ENCODE data around the gene SOX8.
"Not testable (repeated sequence)": the region's sequence is repeated elsewhere in the genome, so short reads cannot be mapped to it uniquely, and the experiment has no call there.

Gene SOX8

DNA sequence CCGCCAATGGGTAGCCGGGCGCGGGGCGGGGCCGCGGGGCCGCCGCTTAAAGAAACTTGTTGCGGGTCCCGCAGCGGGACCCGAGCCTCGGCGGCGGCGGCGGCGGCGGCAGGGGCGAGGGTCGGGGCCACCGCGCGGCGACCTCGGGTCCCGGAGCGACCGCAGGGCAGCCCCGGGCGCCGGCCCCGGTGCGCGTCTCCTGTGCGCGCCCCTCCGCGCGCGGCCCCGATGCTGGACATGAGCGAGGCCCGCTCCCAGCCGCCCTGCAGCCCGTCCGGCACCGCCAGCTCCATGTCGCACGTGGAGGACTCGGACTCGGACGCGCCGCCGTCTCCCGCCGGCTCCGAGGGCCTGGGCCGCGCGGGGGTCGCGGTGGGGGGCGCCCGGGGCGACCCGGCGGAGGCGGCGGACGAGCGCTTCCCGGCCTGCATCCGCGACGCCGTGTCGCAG is at the start of gene SOX8:
Gene SOX8 (plus strand): TSS at position 76 of the 450 bp plus-strand sequence. CDS start 153 bp downstream, at position 229.
- no peak for DNase-seq (ENCODE audit: low spot score)

DNA sequence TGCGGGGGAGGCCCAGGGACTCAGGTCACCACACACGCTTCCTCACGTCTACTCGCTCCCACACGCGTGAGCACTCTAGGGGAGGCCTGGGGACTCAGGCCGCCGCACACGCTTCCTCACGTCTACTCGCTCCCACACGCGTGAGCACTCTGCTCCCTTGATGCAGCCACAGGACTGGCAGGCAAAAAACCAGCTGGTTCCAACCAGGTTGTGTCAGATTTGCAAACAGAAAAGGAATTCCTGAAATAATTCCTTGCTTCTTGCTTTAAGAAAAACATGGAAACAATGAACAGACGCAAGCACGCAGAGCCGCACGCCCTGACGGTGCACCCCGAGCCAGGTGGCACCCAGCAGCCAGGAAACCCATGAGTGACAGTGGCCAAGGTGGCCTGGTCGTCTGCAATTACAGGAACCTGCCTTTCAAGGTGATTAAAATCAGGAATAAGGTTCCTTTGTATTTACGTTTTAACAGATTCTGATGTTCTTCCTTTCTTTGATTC is 48.7 kb upstream of the SOX8 start:
- no peak for DNase-seq (ENCODE audit: low spot score)

- no peak for DNase-seq (ENCODE audit: low spot score)
Observed at GRCh38 chr16:933581-933980, 48.0 kb upstream of the SOX8 start.

DNA sequence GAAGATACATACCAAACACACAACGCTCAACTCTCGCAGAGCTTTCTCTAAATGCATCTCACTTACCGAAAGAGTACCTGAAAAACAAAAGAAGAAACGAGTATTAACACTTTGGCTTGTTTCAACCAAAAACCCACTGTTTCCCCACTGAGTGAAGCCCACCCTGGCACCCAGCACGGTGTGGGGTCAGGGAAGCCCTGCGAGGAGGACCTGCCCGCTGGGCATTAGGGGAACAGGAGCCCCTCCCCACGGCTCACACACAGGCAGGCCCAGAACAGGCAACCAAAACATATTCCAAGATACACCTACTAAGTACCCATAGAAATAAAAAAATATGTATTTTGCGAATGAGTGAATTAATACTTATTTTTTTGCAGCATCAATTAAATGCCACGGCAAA is 47.4 kb upstream of the SOX8 start:
- DNase-seq (ENCODE audit: low spot score): no peak

- DNase-seq (ENCODE audit: low spot score): no peak
Observed at GRCh38 chr16:935684-936083, 45.9 kb upstream of the SOX8 start.

GRCh38 chr16:937311-937710 is 44.3 kb upstream of the SOX8 start:
- no peak for DNase-seq (ENCODE audit: low spot score)

DNA sequence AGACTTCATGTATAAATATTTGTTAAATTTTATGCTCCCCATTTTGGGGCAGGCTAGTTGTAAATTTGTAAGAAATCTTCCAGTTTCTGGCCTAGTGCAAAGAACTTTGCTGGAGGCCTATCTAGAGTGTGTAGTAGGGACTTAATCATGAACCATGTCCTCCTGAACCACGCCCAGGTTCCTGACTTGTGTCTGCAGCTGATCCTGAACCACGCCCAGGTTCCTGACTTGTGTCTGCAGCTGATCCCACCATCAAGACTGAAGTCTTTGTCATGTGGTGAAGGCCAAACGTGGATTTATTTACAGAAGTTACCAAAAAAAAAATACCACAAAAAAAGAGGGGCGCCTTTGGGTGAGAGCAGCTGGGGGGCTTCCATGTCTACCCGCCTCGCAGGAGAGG is 43.8 kb upstream of the SOX8 start:
- DNase-seq (ENCODE audit: low spot score): no peak

GRCh38 chr16:938136-938535 is 43.4 kb upstream of the SOX8 start:
- no peak for DNase-seq (ENCODE audit: low spot score)

DNA sequence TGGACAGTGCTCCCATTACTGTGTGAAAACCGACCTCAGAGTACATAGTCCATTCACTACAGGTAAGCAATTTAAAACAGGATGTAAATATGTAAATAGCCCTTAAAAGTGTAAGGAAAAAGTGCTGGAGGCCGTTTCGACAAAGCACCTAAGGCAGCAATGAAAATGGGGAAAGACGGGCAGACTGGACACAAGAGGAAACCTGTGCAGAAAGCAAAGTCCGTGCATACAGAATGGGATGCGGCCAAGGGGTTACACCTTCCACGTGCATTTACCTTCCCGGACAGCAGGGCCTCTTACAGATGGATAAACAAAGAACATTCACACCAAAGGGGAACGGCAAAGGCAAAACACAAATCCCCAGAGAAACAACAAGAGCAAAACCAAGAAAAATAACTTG is 42.8 kb upstream of the SOX8 start:
- no peak for DNase-seq (ENCODE audit: low spot score)

GRCh38 chr16:939311-939710 is 42.3 kb upstream of the SOX8 start:
- DNase-seq (ENCODE audit: low spot score): no peak

GRCh38 chr16:939941-940340 is 41.6 kb upstream of the SOX8 start:
- DNase-seq (ENCODE audit: low spot score): no peak

GRCh38 chr16:942436-943060 is 39.0 kb upstream of the SOX8 start:
- DNase-seq (ENCODE audit: low spot score): no peak

- no peak for DNase-seq (ENCODE audit: low spot score)
Observed at GRCh38 chr16:943971-944370, 37.6 kb upstream of the SOX8 start.

DNA sequence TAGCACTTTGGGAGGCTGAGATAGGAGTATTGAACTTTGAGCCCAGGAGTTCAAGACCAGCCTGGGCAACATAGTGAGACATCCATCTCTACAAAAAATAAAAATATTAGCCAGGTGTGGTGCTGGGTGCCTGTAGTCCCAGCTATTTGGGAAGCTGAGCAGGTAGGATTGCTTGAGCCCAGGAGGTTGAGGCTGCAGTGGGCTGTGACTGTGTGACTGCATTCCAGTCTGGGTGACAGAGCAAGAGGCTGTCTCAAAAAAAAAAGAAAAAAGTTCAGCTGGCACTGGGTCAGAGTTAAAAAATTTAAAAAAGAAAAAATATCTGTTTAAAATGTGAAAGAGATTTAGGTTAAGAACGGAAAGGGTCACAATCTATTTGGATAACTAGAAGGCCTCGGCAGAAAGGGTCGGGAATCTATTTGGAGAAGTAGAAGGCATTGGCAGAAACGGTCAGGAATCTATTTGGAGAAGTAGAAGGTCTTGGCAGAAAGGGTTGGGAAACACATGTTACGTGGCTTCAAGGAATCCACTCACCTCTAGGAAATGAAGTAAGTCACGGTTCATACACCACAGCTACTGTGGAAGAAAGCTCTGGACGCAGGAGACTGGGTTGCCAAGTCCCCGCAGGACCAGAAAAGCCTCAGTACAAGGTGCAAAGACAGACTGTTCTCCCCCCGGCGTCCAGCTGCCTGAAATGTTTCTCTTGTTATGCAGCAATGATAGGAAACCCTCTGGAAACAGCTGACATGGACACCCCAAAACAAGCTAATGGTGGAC is 36.1 kb upstream of the SOX8 start:
- DNase-seq (ENCODE audit: low spot score): no peak

GRCh38 chr16:946048-946395 is 35.5 kb upstream of the SOX8 start:
- no peak for DNase-seq (ENCODE audit: low spot score)

DNA sequence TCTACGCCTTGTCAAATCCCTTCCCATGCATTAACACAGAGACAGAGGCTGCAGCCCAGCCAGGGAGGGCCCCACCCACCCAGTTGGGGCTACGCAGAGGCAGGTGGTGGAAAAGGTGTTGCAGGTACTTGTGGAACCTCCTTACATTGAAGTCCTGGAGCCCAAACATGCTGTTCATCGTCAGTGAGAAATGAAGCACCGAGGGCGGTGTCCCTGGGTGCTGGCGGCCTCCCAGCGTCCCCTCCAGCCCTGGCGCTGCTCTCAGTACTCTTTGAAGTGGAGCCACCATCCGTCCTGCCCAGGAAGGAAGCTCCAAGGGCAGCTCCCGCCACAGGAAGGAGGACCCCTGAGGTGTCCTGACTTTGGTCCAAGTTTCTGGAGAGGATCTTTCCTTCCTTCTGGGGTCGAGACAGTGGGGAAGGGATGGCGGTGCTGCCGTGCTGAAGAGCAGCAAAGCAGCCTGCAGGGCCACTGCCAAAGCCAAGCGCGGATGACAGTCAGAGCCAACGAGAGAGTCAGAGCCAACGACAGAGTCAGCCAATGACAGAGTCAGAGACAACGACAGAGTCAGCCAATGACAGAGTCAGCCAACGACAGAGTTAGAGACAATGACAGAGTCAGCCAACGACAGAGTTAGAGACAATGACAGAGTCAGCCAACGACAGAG is 34.2 kb upstream of the SOX8 start:
- no peak for DNase-seq (ENCODE audit: low spot score)

DNA sequence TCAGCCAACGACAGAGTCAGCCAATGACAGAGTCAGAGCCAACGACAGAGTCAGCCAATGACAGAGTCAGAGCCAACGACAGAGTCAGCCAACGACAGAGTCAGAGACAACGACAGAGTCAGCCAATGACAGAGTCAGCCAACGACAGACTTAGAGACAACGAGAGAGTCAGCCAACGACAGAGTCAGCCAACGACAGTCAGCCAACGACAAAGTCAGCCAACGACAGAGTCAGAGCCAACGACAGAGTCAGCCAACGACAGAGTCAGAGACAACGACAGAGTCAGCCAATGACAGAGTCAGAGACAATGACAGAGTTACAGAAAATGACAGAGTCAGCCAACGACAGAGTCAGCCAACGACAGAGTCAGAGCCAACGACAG is 33.7 kb upstream of the SOX8 start:
- not testable (repeated sequence) for DNase-seq (ENCODE audit: low spot score)

DNA sequence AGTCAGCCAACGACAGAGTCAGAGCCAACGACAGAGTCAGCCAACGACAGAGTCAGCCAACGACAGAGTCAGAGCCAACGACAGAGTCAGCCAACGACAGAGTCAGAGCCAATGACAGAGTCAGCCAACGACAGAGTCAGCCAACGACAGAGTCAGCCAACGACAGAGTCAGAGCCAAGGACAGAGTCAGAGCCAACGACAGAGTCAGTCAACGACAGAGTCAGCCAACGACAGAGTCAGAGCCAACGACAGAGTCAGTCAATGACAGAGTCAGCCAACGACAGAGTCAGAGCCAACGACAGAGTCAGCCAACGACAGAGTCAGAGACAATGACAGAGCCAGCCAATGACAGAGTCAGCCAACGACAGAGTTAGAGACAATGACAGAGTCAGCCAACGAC is 32.8 kb upstream of the SOX8 start:
- DNase-seq (ENCODE audit: low spot score): not testable (repeated sequence)

DNA sequence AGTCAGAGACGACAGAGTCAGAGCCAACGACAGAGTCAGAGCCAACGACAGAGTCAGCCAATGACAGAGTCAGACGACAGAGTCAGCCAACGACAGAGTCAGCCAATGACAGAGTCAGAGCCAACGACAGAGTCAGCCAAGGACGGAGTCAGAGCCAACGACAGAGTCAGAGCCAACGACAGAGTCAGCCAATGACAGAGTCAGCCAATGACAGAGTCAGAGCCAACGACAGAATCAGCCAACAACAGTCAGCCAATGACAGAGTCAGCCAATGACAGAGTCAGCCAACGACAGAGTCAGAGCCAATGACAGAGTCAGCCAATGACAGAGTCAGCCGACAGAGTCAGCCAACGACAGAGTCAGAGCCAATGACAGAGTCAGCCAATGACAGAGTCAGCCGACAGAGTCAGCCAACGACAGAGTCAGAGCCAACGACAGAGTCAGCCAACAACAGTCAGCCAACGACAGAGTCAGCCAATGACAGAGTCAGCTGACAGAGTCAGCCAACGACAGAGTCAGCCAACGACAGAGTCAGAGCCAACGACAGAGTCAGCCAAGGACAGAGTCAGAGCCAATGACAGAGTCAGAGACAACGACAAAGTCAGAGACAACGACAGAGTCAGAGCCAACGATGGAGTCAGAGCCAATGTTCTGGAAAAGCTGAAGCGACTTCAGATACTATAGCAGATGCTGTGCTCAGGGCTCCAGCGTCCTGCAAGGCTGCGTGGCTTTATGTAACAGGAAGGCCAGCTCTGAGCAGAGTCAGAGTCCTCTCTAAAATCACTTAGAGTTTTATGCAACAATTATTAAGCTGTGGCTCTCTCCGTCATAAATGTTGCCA is 30.6 kb upstream of the SOX8 start:
- DNase-seq (ENCODE audit: low spot score): not testable (repeated sequence)

- no peak for DNase-seq (ENCODE audit: low spot score)
Observed at GRCh38 chr16:951660-952301, 29.8 kb upstream of the SOX8 start.

DNA sequence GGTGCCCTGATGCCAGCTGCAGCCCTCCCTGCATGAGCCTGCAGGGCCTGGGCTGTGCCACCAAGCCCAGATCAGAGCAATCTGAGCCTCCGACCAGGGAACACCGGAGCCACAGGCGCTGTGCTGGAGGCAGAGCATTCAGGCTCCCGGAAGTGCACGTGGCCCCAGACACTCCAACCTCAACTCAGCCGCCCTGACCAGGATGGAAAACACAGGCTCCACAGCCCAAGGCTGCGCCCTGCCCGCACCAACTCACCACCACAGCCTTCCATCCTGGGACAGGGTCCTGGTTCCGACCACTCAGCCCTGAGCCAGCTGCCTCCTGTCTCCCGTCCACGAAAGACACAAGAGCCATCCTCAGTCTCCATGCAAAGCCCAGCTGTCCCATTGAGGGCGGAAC is 29.2 kb upstream of the SOX8 start:
- no peak for DNase-seq (ENCODE audit: low spot score)

DNA sequence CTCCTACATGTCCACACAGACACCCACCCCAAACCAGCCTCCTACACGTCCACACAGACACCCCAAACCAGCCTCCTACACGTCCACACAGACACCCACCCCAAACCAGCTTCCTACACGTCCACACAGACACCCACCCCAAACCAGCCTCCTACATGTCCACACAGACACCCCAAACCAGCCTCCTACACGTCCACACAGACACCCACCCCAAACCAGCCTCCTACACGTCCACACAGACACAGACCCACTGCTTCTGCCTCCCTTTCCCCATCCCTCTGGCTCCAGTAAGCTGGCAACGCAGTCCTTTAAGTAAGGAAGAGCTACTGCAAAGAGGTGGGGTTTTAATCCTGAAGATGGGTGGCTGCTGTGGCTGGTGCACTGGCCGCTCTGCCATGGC is 27.8 kb upstream of the SOX8 start:
- DNase-seq (ENCODE audit: low spot score): not testable (repeated sequence)
